ENCODE data around the gene RAB11A.

DNA sequence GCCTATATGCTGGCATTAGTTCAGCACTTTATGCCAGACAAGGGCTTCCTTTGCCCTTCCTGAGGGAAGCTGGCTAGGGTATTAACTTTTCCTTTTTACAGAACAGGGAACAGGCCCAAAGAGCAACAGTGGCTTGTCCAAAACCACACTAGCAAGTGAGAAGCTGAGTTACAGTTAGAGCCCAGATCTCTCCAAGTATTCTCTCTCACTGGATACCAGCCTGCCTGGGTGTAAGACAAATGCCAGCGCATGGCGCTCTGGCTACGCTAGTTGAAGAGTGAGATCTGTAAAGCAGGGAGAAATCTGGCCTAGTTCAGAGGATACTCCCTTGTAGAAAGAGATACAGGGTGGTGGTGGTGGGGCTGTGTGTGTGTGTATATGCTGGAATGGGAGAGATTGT lies 38.4 kb downstream of the RAB11A start:
- TF ChIP-seq POLR2A (IDR thresholded peaks at IDR 0.05; ENCODE audit: low read depth, low read length), result no peak
- no peak for TF ChIP-seq POLR2AphosphoS5 (IDR thresholded peaks at IDR 0.05; ENCODE audit: low read depth, low read length)
- TF ChIP-seq TAF1 (IDR thresholded peaks at IDR 0.05; ENCODE audit: low read depth, low read length), result no peak
- no peak for TF ChIP-seq POU2F2 (IDR thresholded peaks at IDR 0.05; ENCODE audit: low read depth, low read length)

Data from GM12891 (cell line).